ENCODE measurements around the gene TMC3. TPM values are rescaled to one million over a fixed set of nuclear protein-coding genes. Genes with fewer than 3 reads are reported as not detected.

The TMC3 gene
- total and polyA plus RNA-seq, 10 of the 15 experiments (the other 5 are each of a cell fraction or from before 2014, with no cell fraction given) = 0.03 to 0.04 (median 0.04) TPM; not detected in 7

DNA sequence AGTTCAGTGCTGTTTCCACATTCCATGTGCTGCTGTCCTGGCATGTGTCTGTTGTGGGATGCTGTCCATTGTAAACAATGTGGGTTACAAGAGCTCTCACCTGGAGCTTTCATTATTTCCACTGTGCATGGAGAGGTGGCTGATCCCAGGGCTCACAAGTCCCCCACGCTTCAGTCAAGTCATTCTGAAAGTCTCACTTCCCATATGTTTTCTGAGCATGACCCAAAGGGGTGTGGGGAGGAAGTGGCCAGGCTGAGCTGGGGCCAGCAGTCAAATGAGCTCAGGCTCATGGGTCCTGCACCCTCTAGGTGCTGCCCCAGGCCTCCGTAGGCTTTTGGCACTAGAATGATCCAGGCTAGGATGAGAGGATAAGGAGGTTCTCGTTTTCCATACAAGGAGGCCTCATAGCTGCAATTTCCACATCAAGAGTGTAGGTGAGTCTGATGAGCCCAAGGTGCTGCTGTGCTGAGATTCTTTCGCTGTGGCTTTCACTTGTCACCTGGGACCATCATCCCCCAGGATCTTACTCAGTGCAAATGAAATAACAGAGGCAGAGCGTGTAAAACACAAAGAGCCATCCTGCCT is 72.1 kb downstream of the TMC3 start (continued):
- TF ChIP-seq, protein P1, sequence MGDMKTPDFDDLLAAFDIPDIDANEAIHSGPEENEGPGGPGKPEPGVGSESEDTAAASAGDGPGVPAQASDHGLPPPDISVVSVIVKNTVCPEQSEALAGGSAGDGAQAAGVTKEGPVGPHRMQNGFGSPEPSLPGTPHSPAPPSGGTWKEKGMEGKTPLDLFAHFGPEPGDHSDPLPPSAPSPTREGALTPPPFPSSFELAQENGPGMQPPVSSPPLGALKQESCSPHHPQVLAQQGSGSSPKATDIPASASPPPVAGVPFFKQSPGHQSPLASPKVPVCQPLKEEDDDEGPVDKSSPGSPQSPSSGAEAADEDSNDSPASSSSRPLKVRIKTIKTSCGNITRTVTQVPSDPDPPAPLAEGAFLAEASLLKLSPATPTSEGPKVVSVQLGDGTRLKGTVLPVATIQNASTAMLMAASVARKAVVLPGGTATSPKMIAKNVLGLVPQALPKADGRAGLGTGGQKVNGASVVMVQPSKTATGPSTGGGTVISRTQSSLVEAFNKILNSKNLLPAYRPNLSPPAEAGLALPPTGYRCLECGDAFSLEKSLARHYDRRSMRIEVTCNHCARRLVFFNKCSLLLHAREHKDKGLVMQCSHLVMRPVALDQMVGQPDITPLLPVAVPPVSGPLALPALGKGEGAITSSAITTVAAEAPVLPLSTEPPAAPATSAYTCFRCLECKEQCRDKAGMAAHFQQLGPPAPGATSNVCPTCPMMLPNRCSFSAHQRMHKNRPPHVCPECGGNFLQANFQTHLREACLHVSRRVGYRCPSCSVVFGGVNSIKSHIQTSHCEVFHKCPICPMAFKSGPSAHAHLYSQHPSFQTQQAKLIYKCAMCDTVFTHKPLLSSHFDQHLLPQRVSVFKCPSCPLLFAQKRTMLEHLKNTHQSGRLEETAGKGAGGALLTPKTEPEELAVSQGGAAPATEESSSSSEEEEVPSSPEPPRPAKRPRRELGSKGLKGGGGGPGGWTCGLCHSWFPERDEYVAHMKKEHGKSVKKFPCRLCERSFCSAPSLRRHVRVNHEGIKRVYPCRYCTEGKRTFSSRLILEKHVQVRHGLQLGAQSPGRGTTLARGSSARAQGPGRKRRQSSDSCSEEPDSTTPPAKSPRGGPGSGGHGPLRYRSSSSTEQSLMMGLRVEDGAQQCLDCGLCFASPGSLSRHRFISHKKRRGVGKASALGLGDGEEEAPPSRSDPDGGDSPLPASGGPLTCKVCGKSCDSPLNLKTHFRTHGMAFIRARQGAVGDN (IDR thresholded peaks at IDR 0.05) = peak; percentile 82; the same call in 1 of the 2 replicates
- TF ChIP-seq CREM (IDR thresholded peaks at IDR 0.05; ENCODE audit: low read depth) = peak; percentile 94
- no peak for TF ChIP-seq STAT1 (conservative IDR thresholded peaks at IDR 0.05)
- peak; percentile 82 for TF ChIP-seq MEF2A (IDR thresholded peaks at IDR 0.05; ENCODE audit: insufficient read depth, low read depth, low read length)
- peak; percentile 87 for TF ChIP-seq NBN (IDR thresholded peaks at IDR 0.05)
- no peak for TF ChIP-seq FOS (IDR thresholded peaks at IDR 0.05; ENCODE audit: borderline replicate concordance, extremely low read depth, insufficient read length)
- TF ChIP-seq, protein P2, sequence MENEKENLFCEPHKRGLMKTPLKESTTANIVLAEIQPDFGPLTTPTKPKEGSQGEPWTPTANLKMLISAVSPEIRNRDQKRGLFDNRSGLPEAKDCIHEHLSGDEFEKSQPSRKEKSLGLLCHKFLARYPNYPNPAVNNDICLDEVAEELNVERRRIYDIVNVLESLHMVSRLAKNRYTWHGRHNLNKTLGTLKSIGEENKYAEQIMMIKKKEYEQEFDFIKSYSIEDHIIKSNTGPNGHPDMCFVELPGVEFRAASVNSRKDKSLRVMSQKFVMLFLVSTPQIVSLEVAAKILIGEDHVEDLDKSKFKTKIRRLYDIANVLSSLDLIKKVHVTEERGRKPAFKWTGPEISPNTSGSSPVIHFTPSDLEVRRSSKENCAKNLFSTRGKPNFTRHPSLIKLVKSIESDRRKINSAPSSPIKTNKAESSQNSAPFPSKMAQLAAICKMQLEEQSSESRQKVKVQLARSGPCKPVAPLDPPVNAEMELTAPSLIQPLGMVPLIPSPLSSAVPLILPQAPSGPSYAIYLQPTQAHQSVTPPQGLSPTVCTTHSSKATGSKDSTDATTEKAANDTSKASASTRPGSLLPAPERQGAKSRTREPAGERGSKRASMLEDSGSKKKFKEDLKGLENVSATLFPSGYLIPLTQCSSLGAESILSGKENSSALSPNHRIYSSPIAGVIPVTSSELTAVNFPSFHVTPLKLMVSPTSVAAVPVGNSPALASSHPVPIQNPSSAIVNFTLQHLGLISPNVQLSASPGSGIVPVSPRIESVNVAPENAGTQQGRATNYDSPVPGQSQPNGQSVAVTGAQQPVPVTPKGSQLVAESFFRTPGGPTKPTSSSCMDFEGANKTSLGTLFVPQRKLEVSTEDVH (IDR thresholded peaks at IDR 0.05; ENCODE audit: low read depth, partially characterized antibody) = no peak
- TF ChIP-seq YY1 (IDR thresholded peaks at IDR 0.05; ENCODE audit: low read depth, low read length) = peak; percentile 64
- peak; percentile 80 for TF ChIP-seq TCF12 (IDR thresholded peaks at IDR 0.05; ENCODE audit: low read depth, low read length)
- TF ChIP-seq CHD4 (IDR thresholded peaks at IDR 0.05) = no peak
- TF ChIP-seq SPI1 (IDR thresholded peaks at IDR 0.05; ENCODE audit: borderline replicate concordance, insufficient read depth, low read depth, low read length) = peak; percentile 99
- TF ChIP-seq, protein P3, sequence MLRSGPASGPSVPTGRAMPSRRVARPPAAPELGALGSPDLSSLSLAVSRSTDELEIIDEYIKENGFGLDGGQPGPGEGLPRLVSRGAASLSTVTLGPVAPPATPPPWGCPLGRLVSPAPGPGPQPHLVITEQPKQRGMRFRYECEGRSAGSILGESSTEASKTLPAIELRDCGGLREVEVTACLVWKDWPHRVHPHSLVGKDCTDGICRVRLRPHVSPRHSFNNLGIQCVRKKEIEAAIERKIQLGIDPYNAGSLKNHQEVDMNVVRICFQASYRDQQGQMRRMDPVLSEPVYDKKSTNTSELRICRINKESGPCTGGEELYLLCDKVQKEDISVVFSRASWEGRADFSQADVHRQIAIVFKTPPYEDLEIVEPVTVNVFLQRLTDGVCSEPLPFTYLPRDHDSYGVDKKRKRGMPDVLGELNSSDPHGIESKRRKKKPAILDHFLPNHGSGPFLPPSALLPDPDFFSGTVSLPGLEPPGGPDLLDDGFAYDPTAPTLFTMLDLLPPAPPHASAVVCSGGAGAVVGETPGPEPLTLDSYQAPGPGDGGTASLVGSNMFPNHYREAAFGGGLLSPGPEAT (IDR thresholded peaks at IDR 0.05; ENCODE audit: low read depth) = peak; percentile 94
- peak; percentile 97 for TF ChIP-seq PAX5 (IDR thresholded peaks at IDR 0.05; ENCODE audit: borderline replicate concordance, low read depth, low read length)
- TF ChIP-seq PAX8 (IDR thresholded peaks at IDR 0.05) = no peak
- peak; percentile 82 for TF ChIP-seq ATF7 (IDR thresholded peaks at IDR 0.05; ENCODE audit: low read depth)
- no peak for TF ChIP-seq SMARCA5 (IDR thresholded peaks at IDR 0.05)
- no peak for TF ChIP-seq SUZ12 (IDR thresholded peaks at IDR 0.05; ENCODE audit: unreplicated experiment)
- peak; percentile 89 for TF ChIP-seq MTA2 (IDR thresholded peaks at IDR 0.05; ENCODE audit: low read depth)
- 0 out of 2 replicates have a peak, but pooled peaks have one; percentile 40 for TF ChIP-seq RB1 (IDR thresholded peaks at IDR 0.05; ENCODE audit: borderline replicate concordance)
- no peak for TF ChIP-seq PML (IDR thresholded peaks at IDR 0.05; ENCODE audit: low read length)
- TF ChIP-seq BHLHE40 (IDR thresholded peaks at IDR 0.05; ENCODE audit: borderline replicate concordance in 1 of 2, low read depth in 2 of 2, low read length in 1 of 2) = peak; percentile 84 to 89
- TF ChIP-seq ZNF384 (IDR thresholded peaks at IDR 0.05; ENCODE audit: borderline replicate concordance, low read depth, low read length) = no peak
- TF ChIP-seq EP300 (IDR thresholded peaks at IDR 0.05; ENCODE audit: borderline replicate concordance in 1 of 2, control insufficient read depth in 1 of 2, low read depth in 2 of 2, low read length in 2 of 2) = peak; percentile 93 to 96
